ENCODE results near the gene PRR23E.

DNA sequence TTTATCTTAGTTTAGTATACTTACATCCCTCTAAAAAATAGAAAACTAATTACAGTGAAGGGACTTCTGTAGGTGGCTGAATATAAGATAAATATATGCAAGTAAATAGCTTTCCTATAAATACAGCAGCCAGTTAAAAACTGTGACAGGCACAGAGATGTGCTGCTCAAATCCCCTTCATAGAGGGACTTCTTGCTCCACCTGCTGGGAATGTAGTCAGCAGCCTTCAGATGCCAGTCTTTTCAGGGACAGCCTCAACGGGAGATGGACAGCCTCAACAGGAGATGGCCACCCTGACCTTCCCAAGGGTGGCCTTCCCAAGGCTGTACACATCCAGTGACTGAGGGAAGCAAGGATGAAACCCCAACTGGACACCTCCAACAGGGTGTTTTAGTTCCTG is 15.7 kb upstream of the PRR23E start:
- TF ChIP-seq, protein P1, sequence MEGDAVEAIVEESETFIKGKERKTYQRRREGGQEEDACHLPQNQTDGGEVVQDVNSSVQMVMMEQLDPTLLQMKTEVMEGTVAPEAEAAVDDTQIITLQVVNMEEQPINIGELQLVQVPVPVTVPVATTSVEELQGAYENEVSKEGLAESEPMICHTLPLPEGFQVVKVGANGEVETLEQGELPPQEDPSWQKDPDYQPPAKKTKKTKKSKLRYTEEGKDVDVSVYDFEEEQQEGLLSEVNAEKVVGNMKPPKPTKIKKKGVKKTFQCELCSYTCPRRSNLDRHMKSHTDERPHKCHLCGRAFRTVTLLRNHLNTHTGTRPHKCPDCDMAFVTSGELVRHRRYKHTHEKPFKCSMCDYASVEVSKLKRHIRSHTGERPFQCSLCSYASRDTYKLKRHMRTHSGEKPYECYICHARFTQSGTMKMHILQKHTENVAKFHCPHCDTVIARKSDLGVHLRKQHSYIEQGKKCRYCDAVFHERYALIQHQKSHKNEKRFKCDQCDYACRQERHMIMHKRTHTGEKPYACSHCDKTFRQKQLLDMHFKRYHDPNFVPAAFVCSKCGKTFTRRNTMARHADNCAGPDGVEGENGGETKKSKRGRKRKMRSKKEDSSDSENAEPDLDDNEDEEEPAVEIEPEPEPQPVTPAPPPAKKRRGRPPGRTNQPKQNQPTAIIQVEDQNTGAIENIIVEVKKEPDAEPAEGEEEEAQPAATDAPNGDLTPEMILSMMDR (IDR thresholded peaks at IDR 0.05), result no peak
- TF ChIP-seq POLR2A (IDR thresholded peaks at IDR 0.05) (no peak), EP300 (IDR thresholded peaks at IDR 0.05) (no peak), POLR2AphosphoS5 (IDR thresholded peaks at IDR 0.05) (no peak)
